ENCODE data around the gene PNKD.

Gene PNKD

DNA sequence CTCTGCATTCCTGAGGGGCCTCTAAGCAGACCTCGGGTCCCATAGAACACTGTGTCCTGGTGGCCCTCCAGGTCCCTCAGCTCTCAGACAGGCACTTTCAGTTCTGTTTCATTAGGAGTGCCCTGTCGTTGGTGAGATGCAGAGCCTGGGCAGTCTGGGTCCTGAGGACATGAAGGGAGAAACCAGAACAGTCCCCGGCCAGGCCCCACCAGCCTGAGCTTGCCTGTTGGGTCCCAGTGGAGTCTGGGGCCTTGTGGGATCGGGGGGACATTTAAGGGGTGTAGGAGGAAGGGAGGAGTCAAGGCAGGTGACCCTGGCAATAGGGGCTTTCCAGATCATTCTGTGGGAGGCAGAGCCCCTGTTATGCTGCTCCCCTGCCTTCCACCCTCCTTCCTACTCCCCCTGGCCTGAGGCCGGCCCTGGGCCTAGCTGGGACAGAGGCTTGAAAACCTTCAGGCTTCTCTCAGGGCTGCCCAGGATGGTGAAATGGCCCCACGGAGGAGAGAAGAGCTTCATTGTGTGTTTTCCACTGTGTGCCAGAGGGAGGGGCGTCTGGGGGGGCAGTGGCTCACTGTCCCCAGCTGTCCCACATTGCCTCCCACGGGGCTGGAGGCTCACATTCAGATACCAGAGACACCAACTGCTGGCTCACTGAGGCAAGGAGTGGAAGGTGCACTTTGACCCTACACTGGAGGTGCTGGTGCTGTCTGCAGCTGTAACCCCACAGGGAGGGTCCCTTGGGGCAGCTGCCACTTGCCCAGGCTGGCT, 59.7 kb downstream of the PNKD start:
- H3K4me3 ChIP-seq (ENCODE audit: low read depth, low read length) = no peak overlapping the region
- TF ChIP-seq, protein P1, sequence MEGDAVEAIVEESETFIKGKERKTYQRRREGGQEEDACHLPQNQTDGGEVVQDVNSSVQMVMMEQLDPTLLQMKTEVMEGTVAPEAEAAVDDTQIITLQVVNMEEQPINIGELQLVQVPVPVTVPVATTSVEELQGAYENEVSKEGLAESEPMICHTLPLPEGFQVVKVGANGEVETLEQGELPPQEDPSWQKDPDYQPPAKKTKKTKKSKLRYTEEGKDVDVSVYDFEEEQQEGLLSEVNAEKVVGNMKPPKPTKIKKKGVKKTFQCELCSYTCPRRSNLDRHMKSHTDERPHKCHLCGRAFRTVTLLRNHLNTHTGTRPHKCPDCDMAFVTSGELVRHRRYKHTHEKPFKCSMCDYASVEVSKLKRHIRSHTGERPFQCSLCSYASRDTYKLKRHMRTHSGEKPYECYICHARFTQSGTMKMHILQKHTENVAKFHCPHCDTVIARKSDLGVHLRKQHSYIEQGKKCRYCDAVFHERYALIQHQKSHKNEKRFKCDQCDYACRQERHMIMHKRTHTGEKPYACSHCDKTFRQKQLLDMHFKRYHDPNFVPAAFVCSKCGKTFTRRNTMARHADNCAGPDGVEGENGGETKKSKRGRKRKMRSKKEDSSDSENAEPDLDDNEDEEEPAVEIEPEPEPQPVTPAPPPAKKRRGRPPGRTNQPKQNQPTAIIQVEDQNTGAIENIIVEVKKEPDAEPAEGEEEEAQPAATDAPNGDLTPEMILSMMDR (IDR thresholded peaks at IDR 0.05; ENCODE audit: low read depth, low read length) = no peak

DNA sequence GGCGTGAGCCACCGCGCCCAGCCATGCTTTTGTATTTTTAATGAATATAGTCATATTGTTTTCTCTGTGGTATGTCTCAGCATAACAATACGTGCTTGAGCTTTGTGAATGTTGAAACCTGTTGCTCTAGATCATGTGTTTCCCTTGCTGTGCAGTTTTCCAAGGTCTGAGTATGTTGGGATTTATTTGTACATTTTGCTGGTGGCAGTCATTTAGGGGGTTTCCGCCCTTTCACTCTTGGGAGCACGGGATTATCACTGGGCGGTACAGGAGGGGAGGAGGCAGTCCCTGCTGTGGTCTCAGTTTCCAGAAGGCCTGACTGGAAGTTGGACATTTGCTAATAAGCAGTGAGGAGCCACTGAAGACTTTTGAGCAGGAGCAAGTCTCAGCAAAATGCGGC, 61.4 kb downstream of the PNKD start:
- H3K4me3 ChIP-seq (ENCODE audit: low read depth, low read length) = no peak overlapping the region
- TF ChIP-seq, protein P1 (IDR thresholded peaks at IDR 0.05; ENCODE audit: low read depth, low read length) = no peak

DNA sequence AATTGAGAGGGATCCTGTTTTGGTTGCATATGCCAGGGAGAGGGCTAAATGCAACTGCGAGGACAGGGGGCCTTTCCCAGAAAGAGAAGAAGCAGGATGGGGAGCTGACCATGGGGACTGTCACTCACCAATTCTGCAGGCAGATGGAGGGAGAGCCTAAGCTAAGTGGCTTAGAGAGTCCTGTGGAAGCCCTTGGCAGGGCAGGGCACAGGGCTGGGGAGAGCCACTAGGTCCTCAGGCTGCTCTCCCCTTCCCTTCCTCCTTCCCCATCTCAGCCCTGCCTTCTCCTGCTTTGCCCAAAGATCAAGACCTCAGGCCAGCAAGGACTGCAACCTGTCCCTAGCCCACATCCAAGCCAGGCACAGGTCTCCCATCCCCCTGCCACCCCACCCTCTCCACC, 62.0 kb downstream of the PNKD start:
- H3K4me3 ChIP-seq (ENCODE audit: low read depth, low read length) = no peak overlapping the region
- TF ChIP-seq, protein P1 (IDR thresholded peaks at IDR 0.05; ENCODE audit: low read depth, low read length) = no peak

DNA sequence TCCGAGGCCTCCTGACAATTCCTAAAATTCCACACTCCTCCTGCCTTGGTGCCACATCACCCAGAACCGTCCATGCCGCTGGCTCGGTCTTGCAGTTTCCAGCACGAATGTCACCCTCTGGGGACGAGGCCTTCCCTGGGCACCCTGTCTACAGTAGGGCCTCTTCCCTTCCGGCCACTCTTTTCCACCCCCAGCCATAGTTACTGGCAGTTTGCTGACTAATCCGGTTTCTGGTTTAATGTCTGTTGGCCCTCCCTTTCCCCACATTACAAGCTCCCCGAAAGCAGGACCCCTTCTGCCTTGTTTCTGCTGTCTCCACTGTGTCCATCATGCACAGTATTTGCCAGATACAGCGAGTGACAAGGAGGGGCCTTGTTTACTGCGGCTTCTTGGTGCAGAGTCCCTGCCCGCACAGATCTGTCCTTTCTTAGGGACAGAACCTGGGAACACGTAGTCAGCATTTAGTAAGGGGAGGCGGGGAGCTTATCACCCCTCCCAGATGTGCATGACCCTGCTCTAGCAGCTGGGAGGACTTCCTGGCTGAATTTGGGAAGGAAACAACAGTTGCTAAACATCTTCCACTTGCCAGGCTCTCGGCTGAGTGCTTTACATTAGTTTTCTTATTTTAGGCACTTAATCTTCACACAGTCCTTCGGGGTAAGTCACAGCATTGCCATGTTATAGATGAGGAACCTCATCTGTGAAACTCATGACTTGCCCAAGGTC, 62.8 kb downstream of the PNKD start:
- TF ChIP-seq, protein P1 (IDR thresholded peaks at IDR 0.05; ENCODE audit: low read depth, low read length) = no peak
- H3K4me3 ChIP-seq (ENCODE audit: low read depth, low read length) = no peak overlapping the region

DNA sequence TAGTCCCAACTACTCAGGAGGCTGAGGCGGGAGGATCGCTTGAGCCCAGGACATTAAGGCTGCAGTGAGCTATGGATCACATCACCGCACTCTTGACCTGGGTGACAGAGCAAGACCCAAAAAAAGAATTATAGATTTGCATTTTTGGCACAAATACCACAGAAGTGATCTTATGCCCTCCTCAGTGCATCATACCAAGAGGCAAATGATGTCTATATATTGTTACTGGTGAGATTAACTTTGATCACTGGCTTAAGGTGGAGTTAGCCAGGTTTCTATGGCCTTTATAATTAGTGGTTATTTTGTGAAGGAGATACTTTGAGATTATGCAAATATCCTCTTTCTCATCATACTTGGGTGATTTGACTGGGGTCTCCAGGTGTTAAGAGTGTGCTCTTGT, 64.2 kb downstream of the PNKD start:
- TF ChIP-seq, protein P1 (IDR thresholded peaks at IDR 0.05; ENCODE audit: low read depth, low read length) = no peak
- H3K4me3 ChIP-seq (ENCODE audit: low read depth, low read length) = no peak overlapping the region

DNA sequence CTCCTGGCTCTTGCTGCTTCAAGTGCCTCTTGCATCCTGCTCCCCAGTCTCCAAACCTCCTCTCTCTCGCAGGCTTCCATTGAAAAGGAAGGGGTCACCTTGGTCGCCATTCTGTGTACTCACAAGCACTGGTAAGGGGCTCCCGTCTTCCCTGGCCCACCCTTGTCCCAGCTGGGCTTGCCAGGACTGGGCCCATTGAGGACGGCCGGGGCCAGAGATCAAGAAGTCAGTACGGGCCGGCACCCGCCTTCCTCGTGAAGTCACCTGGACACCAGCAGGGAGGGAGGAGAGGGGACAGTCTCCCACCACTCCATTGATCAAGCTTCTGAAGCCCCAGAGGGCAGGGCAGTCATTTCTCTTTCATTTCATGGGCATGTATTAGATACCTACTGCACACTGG, 70.3 kb downstream of the PNKD start:
- no peak overlapping the region for H3K4me3 ChIP-seq (ENCODE audit: low read depth, low read length)
- TF ChIP-seq, protein P1 (IDR thresholded peaks at IDR 0.05; ENCODE audit: low read depth, low read length) = no peak

DNA sequence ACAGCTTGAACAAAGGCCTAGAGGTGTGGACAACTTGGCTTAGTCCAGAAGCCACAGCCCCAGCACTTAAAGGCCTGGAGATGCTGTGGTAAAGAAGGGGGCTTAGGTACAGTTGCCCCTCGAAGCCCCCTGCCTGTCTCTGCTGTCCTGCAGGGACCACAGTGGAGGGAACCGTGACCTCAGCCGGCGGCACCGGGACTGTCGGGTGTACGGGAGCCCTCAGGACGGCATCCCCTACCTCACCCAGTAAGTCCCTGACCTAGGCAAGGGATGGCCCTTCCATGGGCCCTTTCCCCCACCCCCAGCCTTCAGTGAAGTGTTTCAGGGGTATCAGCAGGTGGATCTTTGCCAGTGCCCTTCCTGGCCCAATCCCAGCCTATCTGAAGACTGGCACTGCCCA, 71.1 kb downstream of the PNKD start:
- TF ChIP-seq, protein P1 (IDR thresholded peaks at IDR 0.05; ENCODE audit: low read depth, low read length) = no peak
- no peak overlapping the region for H3K4me3 ChIP-seq (ENCODE audit: low read depth, low read length)
